DND-41 (cell line): ENCODE data around the gene ACTMAP.

Source experiments
- CTCF ChIP-seq: IDR thresholded peaks from 2 replicates; pipeline ENCODE4 v1.5.1; 2012; ENCODE audit warnings: borderline replicate concordance, low read length, moderate library complexity, mild to moderate bottlenecking; ENCODE audit not compliant: poor library complexity, severe bottlenecking; ENCODE audit errors: extremely low read depth
- EZH2 ChIP-seq: IDR thresholded peaks from 3 replicates; pipeline ENCODE4 v1.6.1; 2012; ENCODE audit warnings: borderline replicate concordance, low read depth, mild to moderate bottlenecking, moderate library complexity, low read length, inconsistent platforms; ENCODE audit not compliant: severe bottlenecking

- TF ChIP-seq CTCF (no peak), EZH2 (no peak)
These were observed 47.1 kb downstream of the ACTMAP start for GRCh38 chr19:40703029-40703755.
